HCT116 (cell line): ENCODE data around the gene BTBD2. TPM values are rescaled to one million over a fixed set of nuclear protein-coding genes. Genes with fewer than 3 reads are reported as not detected.

Experiments
- ATAC-seq: fragments of 200-7000 bp; cut with Tn5 transposase; 2 replicates; pipeline ENCODE4 v1.9.1; 2020; ENCODE audit warnings: mild to moderate bottlenecking, moderate library complexity
- BruUV-seq: library from RNA; stranded (reverse); fragments of 400-500 nt; replicated peaks from 2 replicates; lab custom pipeline; 2021; lab: Mats Ljungman, UMichigan
- CTCF ChIA-PET: fragments of 300-600 bp; sonication (Branson Sonifier 250); formaldehyde crosslinking; loops from one replicate; lab custom pipeline; 2021; ENCODE audit warnings: antibody characterized with exemption; lab: Charles Lee
- POLR2A ChIA-PET: fragments of 300-600, 350-600 bp; sonication (Branson Sonifier 250); formaldehyde crosslinking; loops from one replicate; lab custom pipeline; 2021; ENCODE audit warnings: antibody characterized with exemption; lab: Charles Lee
- RAD21 ChIA-PET, 2 experiments: fragments of 300-600 bp; sonication (Branson Sonifier 250); formaldehyde crosslinking; loops; one replicate each; lab custom pipeline; 2023; ENCODE audit warnings: low total read pairs in 2 of 2; ENCODE audit not compliant: uncharacterized antibody in 2 of 2, unreplicated experiment in 2 of 2, low non-redundant PET in 1 of 2; lab: Charles Lee
- DNase-seq: peaks from one replicate; pipeline ENCODE4 v3.0.0-alpha.2; 2010; ENCODE audit warnings: low read depth, low spot score
- H2AFZ ChIP-seq: fragments of 200-600 bp; shearing (Covaris generic), sonication (generic); 2 replicates; pipeline ENCODE4 v1.6.1; 2017; ENCODE audit warnings: low read depth, mixed run types, mixed read lengths, antibody characterized with exemption, low read length; ENCODE audit not compliant: poor library complexity, severe bottlenecking
- H3K27ac ChIP-seq: 2 replicates; pipeline ENCODE4 v1.5.1; 2012; ENCODE audit warnings: low read depth, low read length
- H3K27me3 ChIP-seq: fragments of 200-600 bp; sonication (generic); 2 replicates; pipeline ENCODE4 v1.6.1; 2016; ENCODE audit warnings: mixed run types, low read length, mixed read lengths; ENCODE audit not compliant: insufficient read depth
- H3K36me3 ChIP-seq, 2 experiments: fragments of 200-500 bp in 1 of 2; fragments of 200-600 bp in 1 of 2; sonication (Bioruptor generic) in 1 of 2; sonication (generic) in 1 of 2; 2 replicates each; pipeline versions ENCODE4 v1.5.1 to v1.6.1; 2014 to 2016; ENCODE audit warnings: low read length in 2 of 2, inconsistent platforms in 1 of 2, mixed read lengths in 1 of 2, mixed run types in 1 of 2; ENCODE audit not compliant: insufficient read depth in 2 of 2, control insufficient read depth in 1 of 2
- H3K4me1 ChIP-seq, 2 experiments: fragments of 200-600 bp in 1 of 2; sonication (generic) in 1 of 2; 2 replicates each; pipeline versions ENCODE4 v1.5.1 to v1.6.1; 2012 to 2017; ENCODE audit warnings: low read length in 2 of 2, inconsistent platforms in 1 of 2, mild to moderate bottlenecking in 1 of 2, mixed read lengths in 1 of 2, mixed run types in 1 of 2, moderate library complexity in 1 of 2; ENCODE audit not compliant: insufficient read depth in 2 of 2, control insufficient read depth in 1 of 2
- H3K4me2 ChIP-seq: fragments of 200-600 bp; sonication (generic); 2 replicates; pipeline ENCODE4 v1.6.1; 2017; ENCODE audit warnings: mixed run types, low read length, mixed read lengths
- H3K4me3 ChIP-seq, 2 experiments: fragments of 200-600 bp in 1 of 2; sonication (generic) in 1 of 2; replicated peaks in 1 of 2; 2 replicates each; pipeline ENCODE4 v1.5.1; 2011 to 2016; ENCODE audit warnings: low read length in 2 of 2, control low read depth in 1 of 2, low read depth in 1 of 2, mild to moderate bottlenecking in 1 of 2, mixed read lengths in 1 of 2, mixed run types in 1 of 2
- H3K79me2 ChIP-seq: fragments of 200-600 bp; sonication (generic); 2 replicates; pipeline ENCODE4 v1.6.1; 2017; ENCODE audit warnings: mild to moderate bottlenecking, mixed run types, low read length, moderate library complexity, mixed read lengths; ENCODE audit not compliant: insufficient read depth
- H3K9ac ChIP-seq: fragments of 200-600 bp; sonication (generic); 2 replicates; pipeline ENCODE4 v1.6.1; 2016; ENCODE audit warnings: low read length, mixed read lengths
- H3K9me2 ChIP-seq: fragments of 200-600 bp; sonication (generic), shearing (Covaris generic); 2 replicates; pipeline ENCODE4 v1.6.1; 2017; ENCODE audit warnings: mixed run types, mild to moderate bottlenecking, moderate library complexity; ENCODE audit not compliant: insufficient read depth
- H3K9me3 ChIP-seq, 2 experiments: fragments of 200-500 bp in 1 of 2; fragments of 200-600 bp in 1 of 2; sonication (Bioruptor generic) in 1 of 2; sonication (generic) in 1 of 2; 2 replicates each; pipeline ENCODE4 v1.6.1; 2014 to 2017; ENCODE audit warnings: low read length in 2 of 2, mixed read lengths in 2 of 2, inconsistent platforms in 1 of 2, low read depth in 1 of 2, mild to moderate bottlenecking in 1 of 2, mixed run types in 1 of 2, moderate library complexity in 1 of 2; ENCODE audit not compliant: control insufficient read depth in 1 of 2, insufficient read depth in 1 of 2
- H4K20me1 ChIP-seq: fragments of 200-600 bp; sonication (generic), shearing (Covaris generic); 2 replicates; pipeline ENCODE4 v1.6.1; 2017; ENCODE audit warnings: mixed run types, mild to moderate bottlenecking, moderate library complexity; ENCODE audit not compliant: insufficient read depth
- CTCF ChIP-seq, 3 experiments: fragments of 200-600 bp in 1 of 3; sonication (generic) in 1 of 3; IDR thresholded peaks in 2 of 3; conservative IDR thresholded peaks in 1 of 3; 2 replicates each; pipeline ENCODE4 v1.5.1; 2012 to 2017; ENCODE audit warnings: low read depth in 2 of 3, low read length in 2 of 3, antibody characterized with exemption in 1 of 3, borderline replicate concordance in 1 of 3, control low read depth in 1 of 3, mild to moderate bottlenecking in 1 of 3, mixed read lengths in 1 of 3, mixed run types in 1 of 3, moderate library complexity in 1 of 3; ENCODE audit not compliant: insufficient read depth in 1 of 3
- ELF1 ChIP-seq: IDR thresholded peaks from 2 replicates; pipeline ENCODE4 v1.6.1; 2012; ENCODE audit warnings: low read depth, borderline replicate concordance
- EZH2 ChIP-seq: fragments of 200-600 bp; sonication (generic); IDR thresholded peaks from 2 replicates; pipeline ENCODE4 v1.6.1; 2017; ENCODE audit warnings: antibody characterized with exemption, mixed run types
- MAX ChIP-seq: IDR thresholded peaks from 2 replicates; pipeline ENCODE4 v1.6.1; 2012
- POLR2A ChIP-seq: IDR thresholded peaks from 2 replicates; pipeline ENCODE4 v1.7.0; 2011; ENCODE audit warnings: borderline replicate concordance; ENCODE audit not compliant: insufficient read depth, insufficient read length; ENCODE audit errors: extremely low read depth
- RAD21 ChIP-seq: IDR thresholded peaks from 2 replicates; pipeline ENCODE4 v1.6.1; 2012; ENCODE audit warnings: low read depth, mild to moderate bottlenecking
- REST ChIP-seq: IDR thresholded peaks from 2 replicates; pipeline ENCODE4 v1.6.1; 2012; ENCODE audit warnings: low read depth
- ZBTB33 ChIP-seq: IDR thresholded peaks from 2 replicates; pipeline ENCODE4 v1.6.1; 2011; ENCODE audit warnings: mild to moderate bottlenecking, low read length, moderate library complexity; ENCODE audit not compliant: insufficient replicate concordance; ENCODE audit errors: extremely low read depth
- intact Hi-C: fragments of 100-400 bp; cut with micrococcal nuclease; formaldehyde crosslinking; loops from 2 replicates; pipeline ENCODE4 v1.10.0; 2022
- total RNA-seq: library from RNA; stranded (reverse); gene quantifications from one replicate; pipeline ENCODE4 v1.2.1, GENCODE V29; 2021; ENCODE audit not compliant: unreplicated experiment

BTBD2 gene
- total RNA-seq, 1 experiment from 2014 or later, result 112 TPM

GRCh38 chr19:1936430-1936829 lies 79.1 kb downstream of the BTBD2 start:
- Histone ChIP-seq H3K4me2 (no peak overlapping the region), H2AFZ (no peak overlapping the region), H3K36me3 (no peaks in the 10 kb centered on the region), H3K79me2 (peaks cover 2% of the 10 kb centered on the region), H3K9ac (no peak overlapping the region), H3K27ac (no peak overlapping the region), H3K4me1 (peaks cover 9 to 20% of the 10 kb centered on the region in 2 experiments), H3K27me3 (no peaks in the 10 kb centered on the region), H3K4me3 (no peak overlapping the region), H3K9me2 (no peaks in the 10 kb centered on the region), H3K9me3 (peaks cover 0 to 8% of the 10 kb centered on the region in 2 experiments; a peak in 1 of 4 replicates), H4K20me1 (no peaks in the 10 kb centered on the region)
- DNase-seq (no peak), ATAC-seq (no peak)
- no peak for TF ChIP-seq RAD21
- no peak for TF ChIP-seq ELF1
- TF ChIP-seq EZH2, result no peak
- TF ChIP-seq REST, result no peak
- TF ChIP-seq POLR2A, result no peak
- no peak for TF ChIP-seq ZBTB33
- no peak for TF ChIP-seq MAX
- no peak for TF ChIP-seq CTCF (IDR thresholded peaks at IDR 0.05 in 2 of 3, conservative IDR thresholded peaks at IDR 0.05 in 1 of 3; ENCODE audit: borderline replicate concordance in 1 of 3, insufficient read depth in 1 of 3, low read depth in 2 of 3, low read length in 2 of 3)
- intact Hi-C loops, result loop anchor here (10.0 kb wide), 1 partner anchor 128 kb away; no protein-coding TSS in a partner anchor
- ChIA-PET POLR2A (no interaction called here), RAD21 (no interaction called here), CTCF (interaction anchor here (0.8 kb wide), 1 partner anchor 701 kb away, joined by 3 read pairs; no protein-coding TSS in a partner anchor)
- no TSS peak for BruUV-seq
